Memory B cell (primary cell): Measurements from ENCODE around the gene SCN4A.
"Not testable (repeated sequence)": the region's sequence is repeated elsewhere in the genome, so short reads cannot be mapped to it uniquely, and the experiment has no call there.

Experiments used
- ATAC-seq: fragments of 150-1000 bp; cut with Tn5 transposase; 2 replicates; pipeline ENCODE4 v1.10.0; 2021; ENCODE audit warnings: low read depth, mild to moderate bottlenecking, moderate library complexity
- DNase-seq, 2 donors: peaks; one replicate each; pipeline ENCODE4 v3.0.0; 2022; ENCODE audit warnings: low spot score in 2 of 2
- H3K27ac Mint-ChIP-seq: one replicate; pipeline ENCODE4 v1.8.0; 2022; ENCODE audit warnings: mild to moderate bottlenecking, moderate library complexity, mixed read lengths
- H3K27me3 Mint-ChIP-seq: one replicate; pipeline ENCODE4 v1.8.0; 2022; ENCODE audit warnings: mixed read lengths
- H3K36me3 Mint-ChIP-seq: one replicate; pipeline ENCODE4 v1.8.0; 2022; ENCODE audit warnings: mild to moderate bottlenecking, mixed read lengths
- H3K4me1 Mint-ChIP-seq: one replicate; pipeline ENCODE4 v1.8.0; 2022; ENCODE audit warnings: mixed read lengths
- H3K4me3 Mint-ChIP-seq: one replicate; pipeline ENCODE4 v1.8.0; 2022; ENCODE audit warnings: mild to moderate bottlenecking, moderate library complexity, mixed read lengths
- H3K9me3 Mint-ChIP-seq: one replicate; pipeline ENCODE4 v1.8.0; 2022; ENCODE audit warnings: mixed read lengths

The SCN4A gene

GRCh38 chr17:63901971-63902370 is 70.7 kb downstream of the SCN4A start:
- not testable (repeated sequence) for H3K4me1 Mint-ChIP-seq, H3K27me3 Mint-ChIP-seq, ATAC-seq, H3K36me3 Mint-ChIP-seq, DNase-seq, H3K9me3 Mint-ChIP-seq, H3K4me3 Mint-ChIP-seq, H3K27ac Mint-ChIP-seq

GRCh38 chr17:63898899-63899798 is 73.6 kb downstream of the SCN4A start:
- H3K27ac Mint-ChIP-seq, H3K27me3 Mint-ChIP-seq, H3K36me3 Mint-ChIP-seq, H3K9me3 Mint-ChIP-seq, H3K4me1 Mint-ChIP-seq, H3K4me3 Mint-ChIP-seq, DNase-seq: not testable (repeated sequence)
- peak; percentile 18 for ATAC-seq

GRCh38 chr17:63896524-63897354 is 76.0 kb downstream of the SCN4A start, which contains the start of gene CSH1:
Gene CSH1 (minus strand): TSS chr17:63896574. CDS start chr17:63896511, 63 bp downstream.
- not testable (repeated sequence) for H3K27ac Mint-ChIP-seq, H3K27me3 Mint-ChIP-seq, H3K4me1 Mint-ChIP-seq, H3K36me3 Mint-ChIP-seq, H3K9me3 Mint-ChIP-seq, H3K4me3 Mint-ChIP-seq, DNase-seq
- peak; percentile 67 for ATAC-seq

GRCh38 chr17:63894821-63895220 is 77.9 kb downstream of the SCN4A start:
- DNase-seq, H3K27me3 Mint-ChIP-seq, H3K4me3 Mint-ChIP-seq, H3K4me1 Mint-ChIP-seq, H3K36me3 Mint-ChIP-seq, H3K9me3 Mint-ChIP-seq, H3K27ac Mint-ChIP-seq, ATAC-seq: not testable (repeated sequence)

DNA sequence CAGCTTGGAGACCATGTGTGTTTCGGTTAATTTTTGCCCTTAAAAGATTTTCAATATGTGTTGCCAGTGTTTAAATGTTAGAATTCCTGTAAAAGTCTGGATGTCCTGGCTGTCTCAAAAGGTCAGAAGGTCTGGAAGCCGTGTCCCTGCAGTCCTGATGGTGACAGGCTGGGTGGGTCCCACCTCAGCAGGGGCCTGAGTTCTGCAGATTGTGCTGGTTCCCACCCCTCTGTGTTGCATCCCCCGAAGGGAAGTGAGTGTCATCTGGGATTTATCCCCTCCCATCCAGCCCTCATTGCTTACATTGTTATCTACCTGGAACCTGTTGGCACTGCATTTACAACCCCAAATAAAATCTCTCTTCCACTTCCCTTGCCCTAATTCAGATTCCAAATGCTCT is 78.7 kb downstream of the SCN4A start:
- not testable (repeated sequence) for H3K9me3 Mint-ChIP-seq, ATAC-seq, H3K27ac Mint-ChIP-seq, H3K4me1 Mint-ChIP-seq, DNase-seq, H3K36me3 Mint-ChIP-seq, H3K27me3 Mint-ChIP-seq, H3K4me3 Mint-ChIP-seq

DNA sequence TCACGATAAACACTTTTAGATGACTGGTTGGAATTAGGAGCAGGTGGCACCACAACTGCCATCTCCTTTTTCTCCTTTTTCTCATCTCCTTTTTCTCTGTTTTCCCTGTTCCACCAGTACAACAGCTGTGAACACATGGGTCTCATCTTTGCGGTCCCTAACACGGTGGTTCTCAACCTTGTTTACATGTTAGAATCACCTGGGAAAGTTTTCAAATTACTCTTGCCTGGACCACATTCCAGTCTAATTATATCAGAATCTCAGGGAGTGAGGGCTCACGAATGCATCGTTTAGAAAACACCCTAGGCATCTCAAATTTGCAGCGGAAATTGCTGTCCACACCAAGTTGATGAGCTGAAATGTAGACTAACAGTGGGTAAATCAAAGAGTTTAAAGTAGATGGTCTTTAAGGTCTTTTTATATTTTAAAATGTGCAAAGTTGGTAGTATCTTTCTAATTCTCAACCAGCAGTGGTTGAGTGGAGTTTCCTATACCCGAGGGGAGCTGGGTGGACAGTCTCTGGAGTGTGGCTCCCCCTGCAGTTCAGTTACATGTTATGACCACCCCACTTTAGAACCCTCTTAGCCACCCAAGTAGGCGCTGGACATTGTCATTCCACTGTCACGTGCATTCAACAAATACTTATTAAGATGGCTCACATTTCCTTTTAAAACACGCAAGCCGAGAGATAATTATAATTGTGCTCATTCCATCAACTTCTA is 80.2 kb downstream of the SCN4A start:
- not testable (repeated sequence) for DNase-seq, H3K27me3 Mint-ChIP-seq, H3K36me3 Mint-ChIP-seq

GRCh38 chr17:63889026-63889848 is 83.5 kb downstream of the SCN4A start:
- not testable (repeated sequence) for H3K27ac Mint-ChIP-seq

More for the DNA sequence above, 80.2 kb downstream of the SCN4A start:
- H3K4me3 Mint-ChIP-seq, H3K9me3 Mint-ChIP-seq, ATAC-seq, H3K4me1 Mint-ChIP-seq, H3K27ac Mint-ChIP-seq: not testable (repeated sequence)

More at GRCh38 chr17:63889026-63889848, 83.5 kb downstream of the SCN4A start:
- H3K36me3 Mint-ChIP-seq, DNase-seq, H3K27me3 Mint-ChIP-seq, H3K9me3 Mint-ChIP-seq, H3K4me1 Mint-ChIP-seq: not testable (repeated sequence)
- peak overlapping the region; percentile 51 for H3K4me3 Mint-ChIP-seq
- peak; percentile 90 for ATAC-seq
